ENCODE results near the gene OR1S1. TPM values are rescaled to one million over a fixed set of nuclear protein-coding genes. Genes with fewer than 3 reads are reported as not detected.

Gene OR1S1
- polyA plus RNA-seq, 1 experiment: not detected

DNA sequence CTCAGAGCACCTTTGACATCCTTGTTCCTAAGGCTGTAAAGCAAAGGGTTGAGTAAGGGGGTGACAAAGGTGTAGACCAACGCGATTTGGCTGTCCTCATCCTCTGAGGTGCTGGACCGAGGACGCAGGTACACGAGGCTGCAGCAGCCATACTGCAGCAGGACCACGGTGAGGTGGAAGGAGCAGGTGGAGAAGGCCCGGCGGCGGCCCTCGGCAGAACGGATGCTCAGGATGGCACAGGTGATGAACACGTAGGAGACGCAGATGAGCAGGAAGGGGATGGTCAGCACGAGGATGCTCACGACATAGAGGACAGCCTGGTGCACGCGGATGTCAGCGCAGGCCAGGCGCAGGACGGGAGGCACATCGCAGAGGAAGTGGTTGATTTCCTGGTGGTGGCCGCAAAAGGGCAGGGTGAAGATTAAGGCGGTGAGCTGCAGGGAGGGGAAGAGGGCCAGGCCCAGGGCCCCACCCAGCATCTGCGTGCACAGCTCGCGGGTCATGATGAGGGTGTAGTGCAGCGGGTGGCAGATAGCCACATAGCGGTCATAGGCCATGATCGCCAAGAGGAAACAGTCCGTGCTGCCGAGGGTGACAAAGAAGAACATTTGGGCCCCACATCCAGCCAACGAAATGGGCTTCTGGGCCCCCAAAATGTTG is 15.6 kb downstream of the OR1S1 start:
- H3K4me3 ChIP-seq (ENCODE audit: low read depth, low read length): no peak overlapping the region
- ChIA-PET CTCF (no interaction called here), POLR2A (no interaction called here)

DNA sequence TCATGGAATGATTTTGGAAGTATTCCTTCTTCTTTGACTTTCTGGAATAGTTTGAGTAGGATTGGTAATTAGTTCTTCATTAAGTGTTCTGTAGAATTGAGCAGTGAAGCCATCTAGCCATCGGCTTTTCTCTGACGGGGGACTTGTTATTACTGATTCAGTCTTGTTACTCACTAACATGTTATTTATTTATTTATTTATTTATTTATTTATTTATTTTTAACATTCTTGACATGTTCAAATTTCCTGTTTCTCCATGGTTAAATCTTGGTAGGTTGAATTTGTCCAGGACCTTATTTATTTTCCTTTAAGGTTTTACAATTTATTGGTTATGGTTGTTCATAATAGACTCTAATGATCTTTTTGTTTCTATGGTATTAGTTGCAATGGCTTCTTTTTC is 31.4 kb downstream of the OR1S1 start:
- Histone ChIP-seq H3K4me3 (ENCODE audit: low read depth, low read length) (no peak overlapping the region), H3K27me3 (ENCODE audit: control insufficient read depth, insufficient read depth, low read length) (peaks cover 2% of the 10 kb centered on the region; the same call in 1 of the 2 replicates), H3K36me3 (ENCODE audit: control insufficient read depth, insufficient read depth, low read length) (no peaks in the 10 kb centered on the region)
- ChIA-PET POLR2A (no interaction called here), CTCF (no interaction called here)
- DNase-seq (ENCODE audit: low read depth): no peak
- TF ChIP-seq, protein P1, sequence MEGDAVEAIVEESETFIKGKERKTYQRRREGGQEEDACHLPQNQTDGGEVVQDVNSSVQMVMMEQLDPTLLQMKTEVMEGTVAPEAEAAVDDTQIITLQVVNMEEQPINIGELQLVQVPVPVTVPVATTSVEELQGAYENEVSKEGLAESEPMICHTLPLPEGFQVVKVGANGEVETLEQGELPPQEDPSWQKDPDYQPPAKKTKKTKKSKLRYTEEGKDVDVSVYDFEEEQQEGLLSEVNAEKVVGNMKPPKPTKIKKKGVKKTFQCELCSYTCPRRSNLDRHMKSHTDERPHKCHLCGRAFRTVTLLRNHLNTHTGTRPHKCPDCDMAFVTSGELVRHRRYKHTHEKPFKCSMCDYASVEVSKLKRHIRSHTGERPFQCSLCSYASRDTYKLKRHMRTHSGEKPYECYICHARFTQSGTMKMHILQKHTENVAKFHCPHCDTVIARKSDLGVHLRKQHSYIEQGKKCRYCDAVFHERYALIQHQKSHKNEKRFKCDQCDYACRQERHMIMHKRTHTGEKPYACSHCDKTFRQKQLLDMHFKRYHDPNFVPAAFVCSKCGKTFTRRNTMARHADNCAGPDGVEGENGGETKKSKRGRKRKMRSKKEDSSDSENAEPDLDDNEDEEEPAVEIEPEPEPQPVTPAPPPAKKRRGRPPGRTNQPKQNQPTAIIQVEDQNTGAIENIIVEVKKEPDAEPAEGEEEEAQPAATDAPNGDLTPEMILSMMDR (IDR thresholded peaks at IDR 0.05; ENCODE audit: insufficient read depth, low read depth, low read length): no peak

More for the DNA sequence above, 15.6 kb downstream of the OR1S1 start:
- Histone ChIP-seq H3K36me3 (ENCODE audit: control insufficient read depth, insufficient read depth, low read length) (no peaks in the 10 kb centered on the region), H3K27me3 (ENCODE audit: control insufficient read depth, insufficient read depth, low read length) (no peaks in the 10 kb centered on the region)
- TF ChIP-seq, protein P1 (IDR thresholded peaks at IDR 0.05; ENCODE audit: insufficient read depth, low read depth, low read length): no peak
- no peak for DNase-seq (ENCODE audit: low read depth)

DNA sequence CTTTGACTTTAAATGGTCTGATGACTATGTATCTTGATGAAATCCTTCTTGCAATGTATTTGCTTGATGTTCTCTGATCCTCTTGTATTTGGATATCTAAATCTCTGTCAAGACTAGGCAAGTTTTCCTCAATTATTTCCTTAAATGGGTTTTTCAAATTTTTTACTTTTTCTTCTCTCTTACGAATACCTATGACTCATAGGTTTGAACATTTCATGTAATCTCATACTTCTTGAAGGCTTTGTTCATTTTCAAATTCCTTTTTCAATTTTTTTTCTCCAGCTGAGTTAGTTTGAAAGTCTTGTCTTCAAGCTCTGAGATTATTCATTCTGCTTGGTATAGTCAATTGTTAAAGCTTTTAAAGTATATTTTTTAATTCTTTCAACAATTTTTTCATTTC is 42.4 kb downstream of the OR1S1 start:
- Histone ChIP-seq H3K4me3 (ENCODE audit: low read depth, low read length) (no peak overlapping the region), H3K27me3 (ENCODE audit: control insufficient read depth, insufficient read depth, low read length) (no peaks in the 10 kb centered on the region), H3K36me3 (ENCODE audit: control insufficient read depth, insufficient read depth, low read length) (no peaks in the 10 kb centered on the region)
- no peak for DNase-seq (ENCODE audit: low read depth)
- CTCF ChIA-PET: no interaction called here
- POLR2A ChIA-PET: no interaction called here
- TF ChIP-seq, protein P1 (IDR thresholded peaks at IDR 0.05; ENCODE audit: insufficient read depth, low read depth, low read length): no peak

DNA sequence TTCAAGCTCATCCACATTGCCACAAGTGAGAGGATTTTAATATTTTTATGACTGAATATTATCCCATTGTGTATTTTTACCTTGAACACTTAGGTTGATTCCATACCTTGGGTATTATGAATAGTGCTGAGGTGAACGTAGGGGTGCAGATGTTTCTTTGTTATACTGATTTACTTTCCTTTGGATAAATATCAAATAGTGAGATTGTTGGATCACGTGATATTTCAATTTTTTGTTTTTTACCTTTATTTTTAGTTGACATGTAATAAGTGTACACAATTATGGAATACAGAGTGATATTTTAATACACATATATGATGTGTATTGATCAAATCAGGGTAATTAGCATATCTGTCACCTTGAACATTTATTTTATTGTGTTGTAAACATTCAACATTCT is 47.5 kb downstream of the OR1S1 start:
- ChIA-PET CTCF (no interaction called here), POLR2A (no interaction called here)
- TF ChIP-seq, protein P1 (IDR thresholded peaks at IDR 0.05; ENCODE audit: insufficient read depth, low read depth, low read length): no peak
- no peaks in the 10 kb centered on the region for H3K36me3 ChIP-seq (ENCODE audit: control insufficient read depth, insufficient read depth, low read length)
- no peak for DNase-seq (ENCODE audit: low read depth)
- no peak overlapping the region for H3K4me3 ChIP-seq (ENCODE audit: low read depth, low read length)
- H3K27me3 ChIP-seq (ENCODE audit: control insufficient read depth, insufficient read depth, low read length): no peaks in the 10 kb centered on the region

Other genes with a start within 250 kb of the OR1S1 start
- not detected in 2 replicates for gene OR9Q1, start 188.8 kb upstream of the OR1S1 start, polyA plus RNA-seq (2011; rRNA removed)
- not detected in 2 replicates for gene OR6Q1, start 181.8 kb upstream of the OR1S1 start, polyA plus RNA-seq (2011; rRNA removed)
- gene OR9I1, start 87.2 kb upstream of the OR1S1 start, polyA plus RNA-seq (2011; rRNA removed): not detected in 2 replicates
- gene OR9Q2, start 23.6 kb upstream of the OR1S1 start, polyA plus RNA-seq (2011; rRNA removed): not detected in 2 replicates
- not detected in 2 replicates for gene OR1S2, start 8.6 kb upstream of the OR1S1 start, polyA plus RNA-seq (2011; rRNA removed)
- gene OR10Q1, start 16.2 kb downstream of the OR1S1 start, polyA plus RNA-seq (2011; rRNA removed): not detected in 2 replicates
- not detected in 2 replicates for gene OR10W1, start 55.5 kb downstream of the OR1S1 start, polyA plus RNA-seq (2011; rRNA removed)
- gene OR5B17, start 146.3 kb downstream of the OR1S1 start, polyA plus RNA-seq (2011; rRNA removed): not detected in 2 replicates
- gene OR5B3, start 194.2 kb downstream of the OR1S1 start, polyA plus RNA-seq (2011; rRNA removed): not detected in 2 replicates
- gene OR5B2, start 215.4 kb downstream of the OR1S1 start, polyA plus RNA-seq (2011; rRNA removed): not detected in 2 replicates
- not detected in 2 replicates for gene OR5B12, start 229.5 kb downstream of the OR1S1 start, polyA plus RNA-seq (2011; rRNA removed)